ENCODE results near the gene SMG7.

The SMG7 gene

DNA sequence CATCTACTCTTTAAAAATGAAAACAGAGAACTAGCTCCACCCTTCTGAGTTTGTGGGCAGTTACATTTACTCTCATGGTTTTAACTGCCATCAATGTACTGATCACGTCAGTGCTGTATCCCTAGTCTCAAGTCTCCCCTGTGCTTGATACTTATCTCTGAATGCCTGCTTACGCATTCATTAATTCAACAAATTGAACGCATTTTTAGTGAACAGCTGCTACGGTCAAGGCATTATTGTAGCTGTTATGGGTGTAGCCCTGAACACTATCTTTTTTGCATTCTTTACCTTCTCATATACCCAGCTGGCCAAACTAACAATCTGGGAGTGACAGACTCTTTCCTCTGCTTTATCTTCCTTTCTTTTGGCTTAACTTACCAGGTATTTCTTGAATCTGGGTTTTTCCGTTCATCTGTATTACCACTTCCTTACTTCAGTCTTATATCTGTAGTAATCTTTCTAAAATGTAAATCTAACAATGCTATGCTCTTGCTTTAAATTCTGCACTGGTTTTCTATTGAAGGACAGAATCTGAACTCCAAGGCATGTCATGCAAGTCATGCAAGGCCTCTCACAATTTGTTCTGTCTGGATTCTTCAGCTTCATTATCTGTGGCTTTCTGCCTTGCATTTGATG is 33.3 kb downstream of the SMG7 start:
- TF ChIP-seq, protein P1, sequence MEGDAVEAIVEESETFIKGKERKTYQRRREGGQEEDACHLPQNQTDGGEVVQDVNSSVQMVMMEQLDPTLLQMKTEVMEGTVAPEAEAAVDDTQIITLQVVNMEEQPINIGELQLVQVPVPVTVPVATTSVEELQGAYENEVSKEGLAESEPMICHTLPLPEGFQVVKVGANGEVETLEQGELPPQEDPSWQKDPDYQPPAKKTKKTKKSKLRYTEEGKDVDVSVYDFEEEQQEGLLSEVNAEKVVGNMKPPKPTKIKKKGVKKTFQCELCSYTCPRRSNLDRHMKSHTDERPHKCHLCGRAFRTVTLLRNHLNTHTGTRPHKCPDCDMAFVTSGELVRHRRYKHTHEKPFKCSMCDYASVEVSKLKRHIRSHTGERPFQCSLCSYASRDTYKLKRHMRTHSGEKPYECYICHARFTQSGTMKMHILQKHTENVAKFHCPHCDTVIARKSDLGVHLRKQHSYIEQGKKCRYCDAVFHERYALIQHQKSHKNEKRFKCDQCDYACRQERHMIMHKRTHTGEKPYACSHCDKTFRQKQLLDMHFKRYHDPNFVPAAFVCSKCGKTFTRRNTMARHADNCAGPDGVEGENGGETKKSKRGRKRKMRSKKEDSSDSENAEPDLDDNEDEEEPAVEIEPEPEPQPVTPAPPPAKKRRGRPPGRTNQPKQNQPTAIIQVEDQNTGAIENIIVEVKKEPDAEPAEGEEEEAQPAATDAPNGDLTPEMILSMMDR (IDR thresholded peaks at IDR 0.05; ENCODE audit: insufficient read depth, low read depth, low read length, missing control alignments) = no peak
- H3K4me3 ChIP-seq (ENCODE audit: low read length) = no peak overlapping the region
- DNase-seq (ENCODE audit: low read depth) = no peak

DNA sequence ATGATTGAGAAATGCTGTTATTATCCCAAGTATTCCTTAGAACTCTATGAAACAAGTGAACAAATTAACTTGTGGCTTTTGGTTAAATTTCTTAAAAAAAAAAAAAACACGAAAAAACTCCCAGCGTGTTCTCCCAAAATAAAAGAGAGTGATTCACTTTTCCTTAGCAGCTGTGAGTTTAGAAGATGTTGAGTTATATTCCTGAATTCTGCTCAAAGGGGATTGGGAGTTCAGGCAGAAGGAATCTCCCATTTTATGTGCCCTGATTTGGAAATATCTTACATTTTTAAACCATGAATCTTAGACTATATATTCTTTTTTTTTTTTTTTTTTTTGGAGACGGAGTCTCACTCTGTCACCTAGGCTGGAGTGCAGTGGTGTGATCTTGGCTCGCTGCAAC is 34.3 kb downstream of the SMG7 start:
- no peak for DNase-seq (ENCODE audit: low read depth)
- TF ChIP-seq, protein P1 (IDR thresholded peaks at IDR 0.05; ENCODE audit: insufficient read depth, low read depth, low read length, missing control alignments) = no peak
- no peak overlapping the region for H3K4me3 ChIP-seq (ENCODE audit: low read length)

DNA sequence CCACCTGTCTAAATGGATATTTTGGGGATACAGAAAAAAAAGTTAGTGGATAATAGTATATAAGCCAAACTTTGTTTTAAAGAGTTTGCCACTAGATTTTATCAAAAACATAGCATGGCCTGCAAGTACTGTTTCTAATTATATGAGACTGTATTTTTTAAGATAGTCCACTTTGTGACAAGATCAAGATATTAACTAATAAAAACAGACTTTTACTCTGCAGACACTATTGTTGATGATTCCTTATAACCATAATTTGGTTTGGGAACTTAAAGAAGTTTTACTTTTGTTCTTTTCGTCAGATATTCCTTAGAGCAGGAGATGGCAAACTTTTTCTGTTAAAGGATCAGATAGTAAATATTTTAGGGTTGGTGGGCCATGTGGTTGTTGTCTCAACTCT is 36.4 kb downstream of the SMG7 start:
- DNase-seq (ENCODE audit: low read depth) = no peak
- no peak overlapping the region for H3K4me3 ChIP-seq (ENCODE audit: low read length)
- TF ChIP-seq, protein P1 (IDR thresholded peaks at IDR 0.05; ENCODE audit: insufficient read depth, low read depth, low read length, missing control alignments) = no peak

DNA sequence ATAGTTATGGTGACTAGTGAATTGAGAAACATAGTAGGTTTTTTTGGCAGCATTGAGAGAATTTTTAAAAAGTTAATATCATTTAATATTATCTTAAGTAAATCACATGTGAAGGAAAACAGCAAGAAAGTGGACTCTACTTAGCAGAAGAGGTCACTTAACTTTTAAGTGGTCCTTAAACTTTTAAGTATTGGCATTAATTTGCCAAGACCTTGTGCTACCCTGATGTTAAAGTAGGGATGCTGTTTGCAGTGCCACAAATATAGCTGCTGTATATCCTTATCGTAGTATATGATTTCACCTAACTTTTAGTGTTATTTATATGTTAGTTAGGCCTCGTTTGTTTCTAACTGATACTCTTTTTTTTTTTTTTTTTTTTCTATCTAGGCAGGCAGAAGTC is 40.2 kb downstream of the SMG7 start:
- TF ChIP-seq, protein P1 (IDR thresholded peaks at IDR 0.05; ENCODE audit: insufficient read depth, low read depth, low read length, missing control alignments) = no peak
- DNase-seq (ENCODE audit: low read depth) = no peak
- no peak overlapping the region for H3K4me3 ChIP-seq (ENCODE audit: low read length)

DNA sequence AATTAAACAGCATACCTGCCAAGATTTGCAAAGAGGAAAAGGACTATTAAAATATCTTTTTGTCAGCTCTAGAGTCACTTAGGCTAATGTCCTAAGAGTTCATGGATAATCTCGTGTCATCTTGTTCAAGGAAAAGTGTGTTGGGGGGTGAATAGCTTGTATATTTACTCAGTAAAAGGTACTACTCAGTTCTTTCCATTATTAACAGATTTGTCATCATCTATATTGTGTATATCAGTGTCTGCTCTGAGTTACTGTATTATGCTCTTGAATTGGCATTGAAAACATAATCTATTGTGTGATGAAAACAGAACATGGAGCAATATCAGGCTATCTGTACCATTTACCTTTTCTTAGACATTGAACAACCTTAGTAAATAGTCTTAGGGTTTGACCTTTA is 41.9 kb downstream of the SMG7 start:
- H3K4me3 ChIP-seq (ENCODE audit: low read length) = no peak overlapping the region
- no peak for DNase-seq (ENCODE audit: low read depth)
- TF ChIP-seq, protein P1 (IDR thresholded peaks at IDR 0.05; ENCODE audit: insufficient read depth, low read depth, low read length, missing control alignments) = no peak

DNA sequence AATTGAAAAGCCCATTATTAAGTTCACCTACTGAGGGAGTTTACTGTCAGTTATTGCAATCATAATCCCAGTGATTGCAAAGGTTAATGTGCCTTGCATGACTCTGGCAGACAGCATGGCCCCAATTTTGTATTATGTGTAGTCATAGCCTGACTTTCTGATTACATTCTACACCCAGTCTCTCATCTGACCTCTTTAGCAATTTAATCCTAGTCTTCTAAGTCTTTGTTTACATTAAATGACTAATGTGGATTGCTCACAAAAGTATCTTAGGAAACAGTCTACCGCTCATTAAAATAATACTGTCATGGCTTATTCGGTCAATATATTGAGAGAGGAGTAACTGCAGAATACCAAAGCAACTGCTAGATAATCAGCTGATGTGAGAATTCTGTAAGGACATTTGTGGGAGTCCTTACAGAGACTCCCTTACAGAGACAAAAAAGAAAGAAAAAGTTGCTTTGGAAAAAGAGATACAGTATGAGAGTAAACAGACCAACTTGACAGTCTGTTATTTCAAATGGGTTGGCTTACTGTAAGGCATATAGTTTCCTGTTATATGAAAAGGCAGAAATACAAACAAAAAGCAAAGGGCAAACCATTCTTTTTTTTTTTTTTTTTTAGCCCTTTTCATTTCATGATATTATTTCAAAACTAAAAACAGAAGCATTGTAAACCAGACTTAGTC is 42.8 kb downstream of the SMG7 start:
- TF ChIP-seq, protein P1 (IDR thresholded peaks at IDR 0.05; ENCODE audit: insufficient read depth, low read depth, low read length, missing control alignments) = no peak
- no peak overlapping the region for H3K4me3 ChIP-seq (ENCODE audit: low read length)
- peak; percentile 93 for DNase-seq (ENCODE audit: low read depth)

DNA sequence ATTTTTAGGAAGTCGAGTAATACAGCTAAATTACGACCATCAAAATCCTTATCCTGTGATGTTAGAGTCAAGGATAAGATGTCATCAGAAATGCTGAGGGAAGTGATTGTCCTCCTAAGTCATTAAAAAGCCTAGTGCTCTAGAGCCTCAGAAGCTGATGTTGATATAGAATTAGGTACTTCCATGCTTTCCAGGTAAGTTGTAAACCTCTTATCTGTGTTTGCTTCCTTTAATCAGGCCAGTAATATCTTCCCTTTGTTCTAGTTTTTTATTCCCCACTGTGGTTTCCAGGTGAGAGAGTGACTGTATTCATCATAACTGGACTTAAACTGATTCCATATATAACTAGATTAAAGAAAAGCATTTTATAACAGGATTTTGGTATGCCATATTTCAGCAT is 44.4 kb downstream of the SMG7 start:
- DNase-seq (ENCODE audit: low read depth) = no peak
- H3K4me3 ChIP-seq (ENCODE audit: low read length) = no peak overlapping the region
- TF ChIP-seq, protein P1 (IDR thresholded peaks at IDR 0.05; ENCODE audit: insufficient read depth, low read depth, low read length, missing control alignments) = no peak
